SK-N-SH (cell line): ENCODE results near the gene KRTAP1-4.
"Not testable (repeated sequence)": the region's sequence is repeated elsewhere in the genome, so short reads cannot be mapped to it uniquely, and the experiment has no call there.

Experiments
- FOSL2 ChIP-seq: IDR thresholded peaks from 2 replicates; pipeline ENCODE4 v1.4.0; 2012; ENCODE audit warnings: low read depth, mild to moderate bottlenecking, moderate library complexity, borderline replicate concordance
- IRF3 ChIP-seq: fragments of 150-350 bp; IDR thresholded peaks from 2 replicates; pipeline ENCODE4 v1.6.1; 2016; ENCODE audit warnings: mild to moderate bottlenecking, low read depth, low read length
- MAX ChIP-seq: IDR thresholded peaks from 2 replicates; pipeline ENCODE4 v1.4.0; 2012; ENCODE audit warnings: low read depth
- TF ChIP-seq, protein P1 (sequence below): fragments of 150-350 bp; IDR thresholded peaks from 2 replicates; pipeline ENCODE4 v1.6.1; 2017; ENCODE audit warnings: antibody characterized with exemption, low read length, low read depth, borderline replicate concordance

GRCh38 chr17:41034346-41034935 is 4.4 kb upstream of the KRTAP1-4 start, which contains the start of gene KRTAP1-3:
- TF ChIP-seq IRF3, FOSL2, MAX: not testable (repeated sequence)
- TF ChIP-seq, protein P1, sequence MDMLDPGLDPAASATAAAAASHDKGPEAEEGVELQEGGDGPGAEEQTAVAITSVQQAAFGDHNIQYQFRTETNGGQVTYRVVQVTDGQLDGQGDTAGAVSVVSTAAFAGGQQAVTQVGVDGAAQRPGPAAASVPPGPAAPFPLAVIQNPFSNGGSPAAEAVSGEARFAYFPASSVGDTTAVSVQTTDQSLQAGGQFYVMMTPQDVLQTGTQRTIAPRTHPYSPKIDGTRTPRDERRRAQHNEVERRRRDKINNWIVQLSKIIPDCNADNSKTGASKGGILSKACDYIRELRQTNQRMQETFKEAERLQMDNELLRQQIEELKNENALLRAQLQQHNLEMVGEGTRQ = not testable (repeated sequence)
